Tibial nerve (tissue), 3 donors: ENCODE measurements around the gene DGKD.

ENCODE experiments used
- EP300 ChIP-seq, 2 donors: sonication (generic); formaldehyde crosslinking; IDR thresholded peaks; one replicate each; pipeline ENCODE4 v1.6.1; 2017; ENCODE audit warnings: antibody characterized with exemption in 2 of 2, mild to moderate bottlenecking in 1 of 2
- POLR2A ChIP-seq, 2 donors: fragments of 450-650 bp; IDR thresholded peaks; one replicate each; pipeline ENCODE4 v1.6.1; 2017; ENCODE audit warnings: antibody characterized with exemption in 2 of 2, mild to moderate bottlenecking in 2 of 2, moderate library complexity in 2 of 2

- TF ChIP-seq EP300 (IDR thresholded peaks at IDR 0.05): no peak
- no peak for TF ChIP-seq POLR2A (IDR thresholded peaks at IDR 0.05)
These were observed 106.6 kb downstream of the DGKD start for GRCh38 chr2:233460726-233461441.
